Stimulated activated CD4-positive, alpha-beta T cell treated with anti-CD3 and anti-CD28 coated beads, Interleukin-4, amount 100 ng/mL, for 24 hours (primary cell): ENCODE measurements around the gene PHLPP1.

Experiments
- DNase-seq: peaks from one replicate; pipeline ENCODE4 v3.0.0-alpha.2; 2020

Gene PHLPP1

GRCh38 chr18:62953663-62954062, 238.3 kb downstream of the PHLPP1 start:
- DNase-seq: no peak

GRCh38 chr18:62954366-62954765, 239.0 kb downstream of the PHLPP1 start:
- DNase-seq: no peak

- DNase-seq: peak; percentile 53
Observed at GRCh38 chr18:62957885-62958472, 242.6 kb downstream of the PHLPP1 start.

- no peak for DNase-seq
Observed at GRCh38 chr18:62959481-62959880, 244.1 kb downstream of the PHLPP1 start.

GRCh38 chr18:62963507-62963906, 248.2 kb downstream of the PHLPP1 start:
- DNase-seq: no peak

GRCh38 chr18:62964432-62964831, 249.1 kb downstream of the PHLPP1 start:
- no peak for DNase-seq

- no peak for DNase-seq
Observed at GRCh38 chr18:62967089-62967488, 251.7 kb downstream of the PHLPP1 start.

- DNase-seq: no peak
Observed at GRCh38 chr18:62973689-62974088, 258.3 kb downstream of the PHLPP1 start.

- no peak for DNase-seq
Observed at GRCh38 chr18:62974388-62974787, 259.0 kb downstream of the PHLPP1 start.

GRCh38 chr18:62974928-62975675, 259.8 kb downstream of the PHLPP1 start:
- no peak for DNase-seq

- DNase-seq: no peak
Observed at GRCh38 chr18:62975785-62976184, 260.4 kb downstream of the PHLPP1 start.

- no peak for DNase-seq
Observed at GRCh38 chr18:62976227-62976626, 260.9 kb downstream of the PHLPP1 start.

- no peak for DNase-seq
Observed at GRCh38 chr18:62977512-62977911, 262.2 kb downstream of the PHLPP1 start.

- no peak for DNase-seq
Observed at GRCh38 chr18:62978251-62979049, 263.1 kb downstream of the PHLPP1 start.

- DNase-seq: no peak
Observed at GRCh38 chr18:62979176-62979575, 263.8 kb downstream of the PHLPP1 start.

GRCh38 chr18:62979900-62980299, 264.6 kb downstream of the PHLPP1 start:
- no peak for DNase-seq

- DNase-seq: no peak
Observed at GRCh38 chr18:62981566-62981965, 266.2 kb downstream of the PHLPP1 start.

GRCh38 chr18:62982600-62983251, 267.4 kb downstream of the PHLPP1 start:
- peak; percentile 65 for DNase-seq

- no peak for DNase-seq
Observed at GRCh38 chr18:62984656-62985315, 269.4 kb downstream of the PHLPP1 start.

- DNase-seq: no peak
Observed at GRCh38 chr18:62986490-62986889, 271.1 kb downstream of the PHLPP1 start.

- no peak for DNase-seq
Observed at GRCh38 chr18:62987055-62987830, 271.9 kb downstream of the PHLPP1 start.

GRCh38 chr18:62987859-62988258, 272.5 kb downstream of the PHLPP1 start:
- no peak for DNase-seq
